ENCODE results near the gene PKN1. TPM values are rescaled to one million over a fixed set of nuclear protein-coding genes. Genes with fewer than 3 reads are reported as not detected.

PKN1 gene
- total RNA-seq, 1 donor from 2014 or later: 85.9 TPM

DNA sequence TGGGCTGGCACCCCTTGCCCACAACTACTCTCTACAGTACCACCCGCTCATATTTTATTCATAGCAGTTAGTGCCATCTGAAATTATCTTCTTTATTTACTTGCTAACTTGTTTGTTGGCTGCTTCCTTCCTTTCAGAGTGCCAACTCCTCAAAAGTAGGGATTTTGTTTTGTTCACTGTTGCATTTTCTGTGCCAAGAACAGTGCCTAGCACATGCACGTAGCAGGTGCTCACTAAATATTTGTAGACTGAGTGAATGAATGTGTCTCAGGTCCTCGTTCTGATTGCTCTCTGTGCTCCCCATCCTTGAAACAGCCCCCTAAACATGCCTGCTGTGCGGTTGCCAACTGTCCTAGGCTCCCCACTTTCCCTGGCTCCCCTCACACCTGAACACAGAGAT is 61.3 kb downstream of the PKN1 start:
- Mint-ChIP-seq H3K36me3 (peaks cover 18% of the 10 kb centered on the region), H3K9me3 (no peaks in the 10 kb centered on the region), H3K27ac (peak overlapping the region; percentile 92), H3K4me3 (peak overlapping the region; percentile 84), H3K27me3 (ENCODE audit: low read depth) (no peaks in the 10 kb centered on the region), H3K4me1 (peaks cover 25% of the 10 kb centered on the region)
- TF ChIP-seq, protein P1, sequence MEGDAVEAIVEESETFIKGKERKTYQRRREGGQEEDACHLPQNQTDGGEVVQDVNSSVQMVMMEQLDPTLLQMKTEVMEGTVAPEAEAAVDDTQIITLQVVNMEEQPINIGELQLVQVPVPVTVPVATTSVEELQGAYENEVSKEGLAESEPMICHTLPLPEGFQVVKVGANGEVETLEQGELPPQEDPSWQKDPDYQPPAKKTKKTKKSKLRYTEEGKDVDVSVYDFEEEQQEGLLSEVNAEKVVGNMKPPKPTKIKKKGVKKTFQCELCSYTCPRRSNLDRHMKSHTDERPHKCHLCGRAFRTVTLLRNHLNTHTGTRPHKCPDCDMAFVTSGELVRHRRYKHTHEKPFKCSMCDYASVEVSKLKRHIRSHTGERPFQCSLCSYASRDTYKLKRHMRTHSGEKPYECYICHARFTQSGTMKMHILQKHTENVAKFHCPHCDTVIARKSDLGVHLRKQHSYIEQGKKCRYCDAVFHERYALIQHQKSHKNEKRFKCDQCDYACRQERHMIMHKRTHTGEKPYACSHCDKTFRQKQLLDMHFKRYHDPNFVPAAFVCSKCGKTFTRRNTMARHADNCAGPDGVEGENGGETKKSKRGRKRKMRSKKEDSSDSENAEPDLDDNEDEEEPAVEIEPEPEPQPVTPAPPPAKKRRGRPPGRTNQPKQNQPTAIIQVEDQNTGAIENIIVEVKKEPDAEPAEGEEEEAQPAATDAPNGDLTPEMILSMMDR (IDR thresholded peaks at IDR 0.05; ENCODE audit: unreplicated experiment): no peak
- DNase-seq (ENCODE audit: low spot score in 2 of 2, unreplicated experiment in 2 of 2): no peak

DNA sequence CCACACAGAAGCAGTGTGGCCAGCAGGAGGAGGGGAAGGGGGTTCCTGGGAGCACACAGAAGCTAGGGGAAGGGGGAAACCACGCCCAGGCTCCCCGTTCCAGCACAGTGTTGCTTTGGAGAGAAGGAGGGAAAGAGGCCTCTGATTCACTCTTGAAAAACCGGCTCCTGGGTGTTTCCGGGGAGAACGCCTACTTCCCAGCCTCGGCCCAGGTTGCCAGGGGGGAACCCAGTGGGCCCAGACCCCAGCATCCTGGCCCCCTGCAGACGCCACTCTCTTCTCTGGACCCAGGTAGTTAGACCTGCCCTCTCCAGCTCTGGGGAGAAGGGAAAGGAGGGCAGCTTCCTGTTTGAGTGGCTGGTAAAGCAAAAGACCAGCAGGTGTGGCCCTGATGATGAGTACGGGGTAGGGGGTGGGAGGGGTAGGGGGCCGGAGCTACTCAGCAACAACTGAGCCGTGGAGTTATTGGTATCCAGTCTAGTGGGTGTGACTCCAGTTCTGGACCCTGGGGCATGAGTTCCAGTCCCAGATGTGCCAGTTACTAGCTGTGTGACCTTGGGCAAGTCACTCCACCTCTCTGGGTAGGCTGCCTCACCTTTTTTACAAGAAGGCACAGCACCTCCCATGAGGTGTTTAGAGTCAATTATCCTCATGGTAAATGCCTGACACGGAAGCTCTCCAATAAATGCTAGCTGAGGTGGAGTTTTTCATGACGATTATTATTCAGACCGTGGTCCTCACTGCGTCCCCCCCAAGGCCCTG is 62.0 kb downstream of the PKN1 start:
- Mint-ChIP-seq H3K27ac (peak overlapping the region; percentile 92), H3K4me3 (peak overlapping the region; percentile 84), H3K36me3 (peaks cover 13% of the 10 kb centered on the region), H3K27me3 (ENCODE audit: low read depth) (no peaks in the 10 kb centered on the region), H3K4me1 (peaks cover 25% of the 10 kb centered on the region), H3K9me3 (no peaks in the 10 kb centered on the region)
- no peak for DNase-seq (ENCODE audit: low spot score in 2 of 2, unreplicated experiment in 2 of 2)
- TF ChIP-seq, protein P1 (IDR thresholded peaks at IDR 0.05; ENCODE audit: unreplicated experiment): no peak

DNA sequence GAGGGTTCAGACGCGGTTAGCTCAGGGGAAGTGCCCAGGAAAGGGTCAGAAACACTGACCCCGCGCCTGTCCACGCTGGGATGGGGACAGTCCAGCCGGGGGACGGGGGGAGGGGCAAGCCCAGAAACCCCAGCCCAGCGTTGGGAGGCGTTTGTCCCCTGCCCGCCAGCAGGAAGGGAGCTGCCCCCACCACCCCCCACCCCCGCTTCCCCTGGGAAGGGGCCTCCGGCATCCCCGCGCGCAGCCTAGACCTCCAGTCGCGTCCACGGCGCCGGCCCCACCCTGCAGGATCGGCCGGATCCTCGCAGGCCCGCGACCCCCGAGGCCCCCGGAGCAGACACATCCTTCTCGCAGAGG is 62.5 kb downstream of the PKN1 start:
- Mint-ChIP-seq H3K4me1 (peaks cover 25% of the 10 kb centered on the region), H3K27ac (peak overlapping the region; percentile 92), H3K9me3 (no peaks in the 10 kb centered on the region), H3K4me3 (peak overlapping the region; percentile 84), H3K27me3 (ENCODE audit: low read depth) (no peaks in the 10 kb centered on the region), H3K36me3 (peaks cover 13% of the 10 kb centered on the region)
- TF ChIP-seq, protein P1 (IDR thresholded peaks at IDR 0.05; ENCODE audit: unreplicated experiment): no peak
- no peak for DNase-seq (ENCODE audit: low spot score in 2 of 2, unreplicated experiment in 2 of 2)

DNA sequence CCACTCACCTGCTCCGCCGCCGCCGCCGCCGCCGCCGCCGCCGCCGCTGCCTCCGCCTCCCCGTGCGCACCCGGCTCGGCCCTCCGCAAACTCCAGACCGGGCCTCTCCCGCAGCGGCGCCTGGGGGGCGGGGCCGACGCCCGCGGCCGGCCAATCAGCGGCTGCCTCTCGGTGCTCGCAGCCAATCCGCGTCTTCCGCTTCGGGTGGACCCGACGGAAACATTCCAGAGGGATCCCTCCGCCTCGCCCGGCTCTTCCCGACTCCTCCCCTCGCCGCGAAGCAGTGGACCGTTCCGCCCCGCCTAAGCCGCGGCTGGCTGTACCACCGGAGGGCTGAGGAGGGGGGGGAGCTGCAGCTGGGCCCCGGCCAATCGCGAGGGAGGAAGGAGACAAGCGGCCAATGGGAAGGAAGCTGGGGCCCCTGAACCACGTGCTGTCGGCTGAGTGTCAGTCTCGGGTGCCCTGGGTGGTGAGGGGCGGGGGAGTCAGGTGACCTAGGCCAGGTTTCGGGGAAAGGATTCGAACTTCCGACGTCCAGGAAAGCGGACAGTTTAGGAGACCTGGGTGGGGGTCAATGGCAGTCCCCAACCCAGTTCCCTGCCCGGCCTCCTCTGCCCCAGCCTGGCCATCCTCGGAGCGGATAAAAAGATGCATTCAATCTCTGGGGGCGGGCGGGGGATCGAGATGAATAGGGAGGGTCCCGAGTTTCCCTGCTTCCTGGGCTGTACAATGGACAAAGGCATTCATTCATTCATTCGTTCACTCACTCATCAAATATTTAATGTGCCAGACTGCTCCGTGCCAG is 63.1 kb downstream of the PKN1 start, which contains the start of gene GIPC1:
TSS of gene GIPC1 (minus strand) at position 99 of the 805 bp plus-strand sequence. CDS start 13,151 bp downstream, outside the sequence.
- H3K4me3 Mint-ChIP-seq: peak within 1 kb of the TSS; percentile 84
- TF ChIP-seq, protein P1 (IDR thresholded peaks at IDR 0.05; ENCODE audit: unreplicated experiment): no peak
- peaks cover 13% of the 10 kb centered on the region for H3K36me3 Mint-ChIP-seq
- H3K4me1 Mint-ChIP-seq: peaks cover 25% of the 10 kb centered on the region
- no peaks in the 10 kb centered on the region for H3K27me3 Mint-ChIP-seq (ENCODE audit: low read depth)
- peak within 1 kb of the TSS; percentile 93 for H3K27ac Mint-ChIP-seq
- DNase-seq (ENCODE audit: low spot score in 2 of 2, unreplicated experiment in 2 of 2): peak; percentile 97 to 98
- no peaks in the 10 kb centered on the region for H3K9me3 Mint-ChIP-seq

DNA sequence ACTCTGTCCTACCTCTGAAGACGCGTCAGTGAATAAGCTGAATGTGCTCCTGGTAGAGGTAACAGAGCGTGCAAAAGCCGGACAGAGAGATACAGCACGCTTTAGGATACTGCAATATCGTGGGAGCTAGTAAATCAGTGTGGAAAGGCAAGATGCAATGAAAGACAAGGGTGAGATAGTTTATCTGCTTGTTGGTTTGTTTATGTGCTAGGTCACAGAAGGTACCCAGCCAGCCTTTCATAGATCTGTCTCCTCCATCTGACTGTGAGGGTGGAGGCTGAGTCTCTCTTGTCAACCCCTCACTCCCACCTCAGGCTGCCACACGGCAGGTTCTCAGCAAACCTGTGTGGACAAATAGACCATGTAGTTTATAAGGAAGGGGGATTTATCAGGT is 63.7 kb downstream of the PKN1 start:
- Mint-ChIP-seq H3K27me3 (ENCODE audit: low read depth) (no peaks in the 10 kb centered on the region), H3K36me3 (peaks cover 9% of the 10 kb centered on the region), H3K4me1 (peaks cover 25% of the 10 kb centered on the region), H3K4me3 (peak overlapping the region; percentile 84), H3K9me3 (no peaks in the 10 kb centered on the region), H3K27ac (peak overlapping the region; percentile 93)
- DNase-seq (ENCODE audit: low spot score in 2 of 2, unreplicated experiment in 2 of 2): no peak
- TF ChIP-seq, protein P1 (IDR thresholded peaks at IDR 0.05; ENCODE audit: unreplicated experiment): no peak

All from mesothelial cell of epicardium (in vitro differentiated cells).